ENCODE results near the gene PRTN3.
"Not testable (repeated sequence)": the region's sequence is repeated elsewhere in the genome, so short reads cannot be mapped to it uniquely, and the experiment has no call there.

The PRTN3 gene

DNA sequence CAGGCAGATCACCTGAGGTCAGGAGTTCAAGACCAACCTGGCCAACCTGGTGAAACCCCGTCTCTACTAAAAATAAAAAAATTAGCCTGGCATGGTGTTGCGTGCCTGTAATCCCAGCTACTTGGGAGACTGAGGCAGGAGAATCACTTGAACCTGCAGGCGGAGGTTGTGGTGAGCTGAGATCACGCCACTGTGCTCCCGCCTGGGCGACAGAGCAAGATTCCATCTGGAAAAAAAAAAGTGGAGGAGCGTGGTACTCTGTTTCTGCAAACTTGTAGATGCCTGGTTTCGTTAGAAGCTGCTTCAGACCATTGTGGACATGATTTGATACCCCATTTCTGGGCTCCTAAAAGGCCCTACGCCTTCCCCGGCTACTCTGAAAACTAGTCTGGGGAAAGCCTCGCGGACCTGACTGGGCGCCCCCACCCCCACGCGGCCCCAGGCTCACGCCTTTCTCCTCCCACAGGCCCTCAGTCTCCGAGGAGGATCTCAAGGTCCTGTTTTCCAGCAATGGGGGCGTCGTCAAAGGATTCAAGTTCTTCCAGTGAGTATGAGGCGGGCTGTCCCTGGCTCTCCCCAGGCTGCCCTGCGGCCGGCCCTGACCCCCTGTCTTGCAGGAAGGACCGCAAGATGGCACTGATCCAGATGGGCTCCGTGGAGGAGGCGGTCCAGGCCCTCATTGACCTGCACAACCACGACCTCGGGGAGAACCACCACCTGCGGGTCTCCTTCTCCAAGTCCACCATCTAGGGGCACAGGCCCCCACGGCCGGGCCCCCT is 30.5 kb upstream of the PRTN3 start:
- no peak overlapping the region for H3K27ac Mint-ChIP-seq
- H3K4me1 Mint-ChIP-seq (ENCODE audit: low read depth): peaks cover 7% of the 10 kb centered on the region
- H3K9me3 Mint-ChIP-seq: no peaks in the 10 kb centered on the region
- peaks cover 59% of the 10 kb centered on the region for H3K36me3 Mint-ChIP-seq (ENCODE audit: low read depth)
- no peak overlapping the region for H3K4me3 Mint-ChIP-seq
- H3K27me3 Mint-ChIP-seq: no peaks in the 10 kb centered on the region

DNA sequence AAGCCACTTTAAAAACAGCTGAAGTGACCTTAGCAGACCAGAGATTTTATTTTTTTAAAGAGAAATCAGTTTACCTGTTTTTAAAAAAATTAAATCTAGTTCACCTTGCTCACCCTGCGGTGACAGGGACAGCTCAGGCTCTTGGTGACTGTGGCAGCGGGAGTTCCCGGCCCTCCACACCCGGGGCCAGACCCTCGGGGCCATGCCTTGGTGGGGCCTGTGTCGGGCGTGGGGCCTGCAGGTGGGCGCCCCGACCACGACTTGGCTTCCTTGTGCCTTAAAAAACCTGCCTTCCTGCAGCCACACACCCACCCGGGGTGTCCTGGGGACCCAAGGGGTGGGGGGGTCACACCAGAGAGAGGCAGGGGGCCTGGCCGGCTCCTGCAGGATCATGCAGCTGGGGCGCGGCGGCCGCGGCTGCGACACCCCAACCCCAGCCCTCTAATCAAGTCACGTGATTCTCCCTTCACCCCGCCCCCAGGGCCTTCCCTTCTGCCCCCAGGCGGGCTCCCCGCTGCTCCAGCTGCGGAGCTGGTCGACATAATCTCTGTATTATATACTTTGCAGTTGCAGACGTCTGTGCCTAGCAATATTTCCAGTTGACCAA is 29.8 kb upstream of the PRTN3 start:
- no peaks in the 10 kb centered on the region for H3K9me3 Mint-ChIP-seq
- H3K27me3 Mint-ChIP-seq: no peaks in the 10 kb centered on the region
- peaks cover 7% of the 10 kb centered on the region for H3K4me1 Mint-ChIP-seq (ENCODE audit: low read depth)
- H3K36me3 Mint-ChIP-seq (ENCODE audit: low read depth): peaks cover 59% of the 10 kb centered on the region
- no peak overlapping the region for H3K4me3 Mint-ChIP-seq
- H3K27ac Mint-ChIP-seq: no peak overlapping the region

DNA sequence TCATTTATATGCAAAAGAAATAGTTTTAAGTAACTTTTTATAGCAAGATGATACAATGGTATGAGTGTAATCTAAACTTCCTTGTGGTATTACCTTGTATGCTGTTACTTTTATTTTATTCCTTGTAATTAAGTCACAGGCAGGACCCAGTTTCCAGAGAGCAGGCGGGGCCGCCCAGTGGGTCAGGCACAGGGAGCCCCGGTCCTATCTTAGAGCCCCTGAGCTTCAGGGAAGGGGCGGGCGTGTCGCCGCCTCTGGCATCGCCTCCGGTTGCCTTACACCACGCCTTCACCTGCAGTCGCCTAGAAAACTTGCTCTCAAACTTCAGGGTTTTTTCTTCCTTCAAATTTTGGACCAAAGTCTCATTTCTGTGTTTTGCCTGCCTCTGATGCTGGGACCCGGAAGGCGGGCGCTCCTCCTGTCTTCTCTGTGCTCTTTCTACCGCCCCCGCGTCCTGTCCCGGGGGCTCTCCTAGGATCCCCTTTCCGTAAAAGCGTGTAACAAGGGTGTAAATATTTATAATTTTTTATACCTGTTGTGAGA is 29.2 kb upstream of the PRTN3 start:
- H3K36me3 Mint-ChIP-seq (ENCODE audit: low read depth): peaks cover 62% of the 10 kb centered on the region
- peaks cover 4% of the 10 kb centered on the region for H3K9me3 Mint-ChIP-seq
- no peak overlapping the region for H3K27ac Mint-ChIP-seq
- peaks cover 7% of the 10 kb centered on the region for H3K4me1 Mint-ChIP-seq (ENCODE audit: low read depth)
- no peak overlapping the region for H3K4me3 Mint-ChIP-seq
- no peaks in the 10 kb centered on the region for H3K27me3 Mint-ChIP-seq

DNA sequence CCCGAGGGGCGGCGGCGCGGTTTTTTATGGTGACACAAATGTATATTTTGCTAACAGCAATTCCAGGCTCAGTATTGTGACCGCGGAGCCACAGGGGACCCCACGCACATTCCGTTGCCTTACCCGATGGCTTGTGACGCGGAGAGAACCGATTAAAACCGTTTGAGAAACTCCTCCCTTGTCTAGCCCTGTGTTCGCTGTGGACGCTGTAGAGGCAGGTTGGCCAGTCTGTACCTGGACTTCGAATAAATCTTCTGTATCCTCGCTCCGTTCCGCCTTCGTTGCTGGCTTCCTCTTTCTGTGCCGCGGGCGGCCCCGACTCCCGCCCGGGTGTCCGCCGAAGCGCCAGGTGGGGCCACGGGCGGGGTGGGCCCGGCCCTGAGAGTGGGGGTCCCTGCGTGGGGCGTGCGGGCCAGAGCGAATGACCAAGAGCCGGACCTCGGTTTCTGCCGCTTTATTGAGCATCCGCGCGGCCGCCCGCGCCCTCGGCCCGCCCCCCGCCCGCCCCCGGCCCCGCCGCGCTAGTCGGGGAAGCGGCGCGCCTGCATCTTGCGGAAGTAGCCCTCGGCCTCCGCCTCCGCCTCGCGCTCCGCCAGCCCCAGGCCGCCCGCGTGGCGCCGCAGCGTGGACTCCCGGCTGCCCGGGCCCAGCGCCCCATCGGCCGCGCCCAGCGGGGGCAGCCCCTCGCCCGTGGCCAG is 28.6 kb upstream of the PRTN3 start:
- Mint-ChIP-seq H3K4me3 (no peak overlapping the region), H3K27me3 (no peaks in the 10 kb centered on the region), H3K9me3 (peaks cover 5% of the 10 kb centered on the region), H3K27ac (no peak overlapping the region), H3K4me1 (ENCODE audit: low read depth) (peaks cover 7% of the 10 kb centered on the region), H3K36me3 (ENCODE audit: low read depth) (peaks cover 61% of the 10 kb centered on the region)

- peaks cover 55% of the 10 kb centered on the region for H3K36me3 Mint-ChIP-seq (ENCODE audit: low read depth)
- H3K4me3 Mint-ChIP-seq: no peak overlapping the region
- peaks cover under 1% of the 10 kb centered on the region for H3K4me1 Mint-ChIP-seq (ENCODE audit: low read depth)
- no peaks in the 10 kb centered on the region for H3K27me3 Mint-ChIP-seq
- H3K9me3 Mint-ChIP-seq: peaks cover 5% of the 10 kb centered on the region
- no peak overlapping the region for H3K27ac Mint-ChIP-seq
These were observed 28.0 kb upstream of the PRTN3 start for GRCh38 chr19:812747-813218.

- peaks cover 5% of the 10 kb centered on the region for H3K9me3 Mint-ChIP-seq
- H3K4me3 Mint-ChIP-seq: no peak overlapping the region
- no peaks in the 10 kb centered on the region for H3K27me3 Mint-ChIP-seq
- H3K36me3 Mint-ChIP-seq (ENCODE audit: low read depth): peaks cover 52% of the 10 kb centered on the region
- no peak overlapping the region for H3K27ac Mint-ChIP-seq
- H3K4me1 Mint-ChIP-seq (ENCODE audit: low read depth): no peaks in the 10 kb centered on the region
These were observed 27.3 kb upstream of the PRTN3 start for GRCh38 chr19:813219-814151.

GRCh38 chr19:814152-815078 is 26.4 kb upstream of the PRTN3 start:
- Mint-ChIP-seq H3K27me3 (no peaks in the 10 kb centered on the region), H3K27ac (no peak overlapping the region), H3K4me1 (ENCODE audit: low read depth) (no peaks in the 10 kb centered on the region), H3K4me3 (peak overlapping the region; percentile 13), H3K9me3 (peaks cover 5% of the 10 kb centered on the region), H3K36me3 (ENCODE audit: low read depth) (peaks cover 50% of the 10 kb centered on the region)

DNA sequence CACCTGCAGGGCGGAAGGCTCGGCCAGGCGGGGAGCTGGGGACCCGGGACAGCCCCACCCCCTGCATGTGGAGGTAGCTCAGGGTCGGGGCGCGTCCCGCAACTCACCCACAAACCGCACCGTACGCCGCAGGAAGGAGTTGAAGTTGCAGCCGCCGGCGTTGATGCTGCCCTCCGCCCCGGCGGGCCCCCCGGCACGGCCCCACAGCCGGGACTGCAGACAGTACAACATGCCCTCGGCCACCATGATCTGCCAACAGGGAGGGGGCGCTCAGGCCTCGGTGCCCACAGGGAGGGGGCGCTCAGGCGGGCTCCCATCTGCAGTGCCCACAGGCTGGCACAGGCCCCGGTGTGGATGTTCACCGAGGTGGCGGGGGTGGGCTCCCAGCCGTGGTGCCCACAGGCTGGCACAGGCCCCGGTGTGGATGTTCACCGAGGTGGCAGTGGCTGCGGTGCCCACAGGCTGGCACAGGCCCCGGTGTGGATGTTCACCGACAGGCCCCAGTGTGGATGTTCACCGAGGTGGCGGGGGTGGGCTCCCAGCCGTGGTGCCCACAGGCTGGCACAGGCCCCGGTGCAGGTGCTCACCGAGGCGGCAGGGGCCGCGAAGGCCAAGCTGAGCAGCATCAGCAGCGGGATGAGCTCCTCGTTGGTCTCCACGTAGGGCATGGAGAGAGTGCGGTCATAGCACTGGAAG is 25.6 kb upstream of the PRTN3 start:
- H3K27me3 Mint-ChIP-seq: no peaks in the 10 kb centered on the region
- peak overlapping the region; percentile 13 for H3K4me3 Mint-ChIP-seq
- no peaks in the 10 kb centered on the region for H3K4me1 Mint-ChIP-seq (ENCODE audit: low read depth)
- H3K27ac Mint-ChIP-seq: no peak overlapping the region
- peaks cover 42% of the 10 kb centered on the region for H3K36me3 Mint-ChIP-seq (ENCODE audit: low read depth)
- peaks cover 5% of the 10 kb centered on the region for H3K9me3 Mint-ChIP-seq

DNA sequence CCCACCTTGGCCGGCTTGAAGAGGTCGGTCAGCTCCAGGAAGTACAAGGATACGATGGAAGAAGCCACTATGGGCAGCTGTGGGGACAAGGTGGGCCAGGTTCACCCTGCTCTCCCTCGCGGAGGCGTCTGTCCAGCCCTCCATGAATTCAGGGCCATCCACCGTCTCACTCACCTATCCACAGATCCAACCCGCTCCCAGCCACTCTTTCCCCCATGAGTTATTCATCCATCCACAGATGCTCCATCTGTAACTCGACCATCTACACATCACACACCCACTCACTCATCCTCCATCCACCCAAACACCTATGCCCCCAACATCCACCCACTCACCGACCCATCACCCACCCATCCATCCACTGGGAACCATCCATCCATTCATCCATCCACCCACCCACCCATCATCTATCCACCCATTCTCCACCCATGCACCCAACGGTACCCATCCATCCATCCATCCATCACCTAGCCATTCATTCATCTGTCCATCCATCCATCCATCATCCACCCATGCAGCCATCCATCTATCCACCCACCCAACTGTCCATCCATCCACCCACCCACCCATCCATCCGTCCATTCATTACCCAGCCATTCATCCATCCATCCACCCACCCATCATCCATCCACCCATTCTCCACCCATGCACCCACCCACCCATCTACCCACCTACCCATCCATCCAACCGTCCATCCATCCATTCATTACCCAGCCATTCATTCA is 24.9 kb upstream of the PRTN3 start:
- Mint-ChIP-seq H3K36me3 (ENCODE audit: low read depth) (peaks cover 38% of the 10 kb centered on the region), H3K9me3 (peaks cover 5% of the 10 kb centered on the region), H3K27me3 (no peaks in the 10 kb centered on the region), H3K27ac (no peak overlapping the region), H3K4me3 (no peak overlapping the region), H3K4me1 (ENCODE audit: low read depth) (no peaks in the 10 kb centered on the region)

GRCh38 chr19:816500-816857 is 24.3 kb upstream of the PRTN3 start:
- Mint-ChIP-seq H3K4me3 (no peak overlapping the region), H3K36me3 (ENCODE audit: low read depth) (peaks cover 35% of the 10 kb centered on the region), H3K27ac (no peak overlapping the region), H3K27me3 (no peaks in the 10 kb centered on the region), H3K9me3 (peaks cover 5% of the 10 kb centered on the region), H3K4me1 (ENCODE audit: low read depth) (no peaks in the 10 kb centered on the region)

DNA sequence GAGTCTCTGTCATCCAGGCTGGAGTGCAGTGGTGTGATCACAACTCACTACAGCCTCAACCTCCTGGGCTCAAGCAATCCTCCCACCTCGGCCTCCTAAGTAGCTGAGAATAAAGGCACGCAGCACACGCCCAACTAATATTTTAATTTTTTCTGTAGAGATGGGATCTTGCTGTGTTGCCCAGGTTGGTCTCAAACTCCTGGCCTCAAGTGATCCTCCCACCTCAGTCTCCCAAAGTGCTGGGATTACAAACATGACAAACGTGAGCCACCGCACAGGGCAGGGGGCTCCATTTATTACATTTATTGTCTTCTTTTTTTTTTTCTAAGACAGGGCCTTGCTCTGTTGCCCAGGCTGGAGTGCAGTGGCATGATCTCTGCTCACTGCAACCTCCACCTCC is 20.6 kb upstream of the PRTN3 start:
- H3K27ac Mint-ChIP-seq; H3K27me3 Mint-ChIP-seq; H3K4me3 Mint-ChIP-seq; H3K9me3 Mint-ChIP-seq; H3K4me1 Mint-ChIP-seq (ENCODE audit: low read depth): not testable (repeated sequence)
- peaks cover 16% of the 10 kb centered on the region for H3K36me3 Mint-ChIP-seq (ENCODE audit: low read depth)

DNA sequence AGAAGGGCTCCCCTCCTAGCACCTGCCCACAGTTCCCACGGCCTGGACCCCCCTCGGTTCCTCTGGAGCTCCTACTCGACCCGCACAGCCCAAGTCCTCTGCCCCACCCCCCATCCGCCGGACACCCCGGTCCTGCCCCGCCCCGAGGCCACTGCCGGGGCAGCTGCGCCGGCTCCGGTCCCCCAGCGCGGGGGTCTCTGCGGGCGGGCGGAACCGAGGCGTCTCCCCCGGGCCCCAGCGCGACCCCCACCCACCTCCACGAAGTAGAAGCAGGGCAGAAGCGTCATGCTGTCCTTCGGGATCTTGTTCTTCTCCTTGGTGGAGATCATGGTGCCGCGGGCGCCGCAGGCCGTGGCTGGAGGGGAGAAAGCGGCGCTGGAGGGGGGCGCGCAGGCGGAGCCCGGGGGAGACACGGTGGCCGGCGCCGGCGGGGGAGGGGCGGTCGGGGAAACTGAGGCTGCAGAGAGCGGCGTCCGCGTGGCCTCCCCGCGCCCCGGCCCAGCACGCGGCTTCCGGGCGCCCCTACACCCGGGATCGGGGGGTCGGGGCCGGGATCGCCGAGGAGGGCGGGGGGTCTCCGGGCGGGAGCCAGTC is 19.5 kb upstream of the PRTN3 start:
- no peak overlapping the region for H3K27ac Mint-ChIP-seq
- H3K27me3 Mint-ChIP-seq: peaks cover 5% of the 10 kb centered on the region
- H3K4me3 Mint-ChIP-seq: no peak overlapping the region
- no peaks in the 10 kb centered on the region for H3K4me1 Mint-ChIP-seq (ENCODE audit: low read depth)
- peaks cover 3% of the 10 kb centered on the region for H3K9me3 Mint-ChIP-seq
- H3K36me3 Mint-ChIP-seq (ENCODE audit: low read depth): peaks cover 8% of the 10 kb centered on the region

All from stimulated activated naive CD8-positive, alpha-beta T cell treated with anti-CD3 and anti-CD28 coated beads, Interleukin-15, Interleukin-2, amounts not matched to agents 100 ng/mL and 50 ng/mL, for 24 hours (primary cell).